ENCODE results near the gene SMURF2. TPM values are rescaled to one million over a fixed set of nuclear protein-coding genes. Genes with fewer than 3 reads are reported as not detected.

SMURF2 gene
- total and polyA plus RNA-seq, 9 of the 15 experiments (the other 6 are each of a cell fraction or from before 2014, with no cell fraction given): 3.8 to 22.0 (median 14.8) TPM

DNA sequence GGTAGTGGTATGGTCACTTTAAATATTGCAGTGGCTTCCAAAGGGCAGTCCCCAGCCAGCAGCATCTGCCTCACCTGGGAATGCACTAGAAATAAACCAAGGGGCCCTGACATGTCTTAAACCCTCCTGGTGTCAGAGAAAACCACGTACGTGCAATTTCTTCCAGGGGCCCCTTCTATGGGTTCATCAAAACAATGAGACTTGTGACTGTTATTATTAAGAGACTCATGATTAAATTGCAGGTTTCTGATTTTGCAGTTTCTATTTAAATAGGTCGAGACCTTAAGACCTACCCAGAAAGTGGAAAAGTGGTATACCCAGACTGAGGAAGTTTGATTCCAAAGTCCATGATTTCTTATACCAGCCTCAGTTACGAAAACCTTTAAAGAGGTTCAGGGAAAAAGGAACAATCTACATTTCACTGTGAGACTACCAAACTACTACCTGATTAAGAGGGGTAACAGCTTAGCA lies 164.5 kb downstream of the SMURF2 start:
- peaks cover 8% of the 10 kb centered on the region; the same call in 1 of the 2 replicates for H4K20me1 ChIP-seq (replicated peaks; ENCODE audit: control insufficient read depth, insufficient read depth, low read length)
- H3K27ac ChIP-seq (ENCODE audit: extremely low read depth, low read depth, low read length): peak overlapping the region; percentile 90
- CTCF ChIA-PET (ENCODE audit: low intra/inter-chr PET ratio): interaction anchor here (1.2 to 2.3 kb wide), 4 partner anchors 76 to 191 kb away, joined by 4 to 10 read pairs (median 8); no protein-coding TSS in a partner anchor
- H3K9ac ChIP-seq (ENCODE audit: insufficient read depth in 1 of 2, low read depth in 2 of 2, low read length in 2 of 2): peak overlapping the region; percentile 81 to 88; a peak in 3 of 4 replicates
- no TSS peak for BruUV-seq (replicated peaks)
- in situ Hi-C loops (cut with MboI): no loop called here
- ATAC-seq: peak; percentile 0
- peak overlapping the region; percentile 69 for H3K4me3 ChIP-seq
- peaks cover 69% of the 10 kb centered on the region for H3K79me2 ChIP-seq (ENCODE audit: control insufficient read depth, insufficient read depth, low read length)
- no peak for DNase-seq (ENCODE audit: extremely low read depth in 1 of 4, low spot score in 3 of 4)
- FAIRE-seq: no peak
- H3K27me3 ChIP-seq (ENCODE audit: control insufficient read depth in 2 of 2, insufficient read depth in 2 of 2, low read length in 2 of 2): no peaks in the 10 kb centered on the region
- H3K9me1 ChIP-seq (ENCODE audit: control insufficient read depth, insufficient read depth, low read length): no peaks in the 10 kb centered on the region
- 17% methylated on average over 4 of the region's 4 CpGs for WGBS (ENCODE audit: insufficient coverage, low coverage, missing lambda C conversion rate)
- H3K4me2 ChIP-seq (ENCODE audit: insufficient read depth, low read length): peak overlapping the region; percentile 85
- H3K36me3 ChIP-seq (ENCODE audit: control insufficient read depth, insufficient read depth, low read length): peaks cover 71% of the 10 kb centered on the region
- no peak overlapping the region for H2AFZ ChIP-seq (ENCODE audit: low read depth, low read length)
- no peaks in the 10 kb centered on the region for H3K9me3 ChIP-seq (replicated peaks; ENCODE audit: control insufficient read depth, insufficient read depth, low read depth, low read length)
- POLR2A ChIA-PET: interaction anchor here (0.6 to 6.8 kb wide), 20 partner anchors 8 to 720 kb away, joined by 3 to 114 read pairs (median 4); partner anchors contain the start of genes CEP95 and DDX5
- intact Hi-C loops (cut with micrococcal nuclease): loop anchor here (1.0 to 2.0 kb wide), 3 partner anchors 77 to 152 kb away; no protein-coding TSS in a partner anchor
- H3K4me1 ChIP-seq (replicated peaks in 1 of 2; ENCODE audit: control insufficient read depth in 2 of 2, insufficient read depth in 2 of 2, low read length in 2 of 2): peaks cover 4 to 10% of the 10 kb centered on the region in 2 experiments; a peak in 3 of 5 replicates
- TF ChIP-seq TCFL5 (CRISPR knock-in tag; conservative IDR thresholded peaks at IDR 0.05) (no peak), KLF10 (CRISPR knock-in tag; IDR thresholded peaks at IDR 0.05) (no peak), ZNF589 (CRISPR knock-in tag; IDR thresholded peaks at IDR 0.05; ENCODE audit: low read depth) (peak; percentile 11; the same call in 1 of the 2 replicates), BCLAF1 (IDR thresholded peaks at IDR 0.05; ENCODE audit: borderline replicate concordance in 1 of 2, control insufficient read depth in 1 of 2, low read depth in 2 of 2, low read length in 1 of 2) (0 out of 4 replicates have a peak, but pooled peaks of 1 of the 2 experiments have one; percentile 41), SPI1 (IDR thresholded peaks at IDR 0.05; ENCODE audit: borderline replicate concordance, low read depth, low read length) (no peak), CHD1 (IDR thresholded peaks at IDR 0.05; ENCODE audit: low read length) (no peak), TRIM28 (IDR thresholded peaks at IDR 0.05) (no peak), PHTF2 (CRISPR knock-in tag; IDR thresholded peaks at IDR 0.05) (no peak), GTF2E2 (tag; IDR thresholded peaks at IDR 0.05) (no peak), ETV6 (IDR thresholded peaks at IDR 0.05; ENCODE audit: borderline replicate concordance in 1 of 2, low read depth in 2 of 2, low read length in 1 of 2) (0 out of 4 replicates have a peak, but pooled peaks of 1 of the 2 experiments have one; percentile 12), ETV6 (CRISPR knock-in tag; IDR thresholded peaks at IDR 0.05; ENCODE audit: borderline replicate concordance) (no peak), E2F8 (IDR thresholded peaks at IDR 0.05; ENCODE audit: low read depth, partially characterized antibody) (no peak)
- TF ChIP-seq, protein P1, sequence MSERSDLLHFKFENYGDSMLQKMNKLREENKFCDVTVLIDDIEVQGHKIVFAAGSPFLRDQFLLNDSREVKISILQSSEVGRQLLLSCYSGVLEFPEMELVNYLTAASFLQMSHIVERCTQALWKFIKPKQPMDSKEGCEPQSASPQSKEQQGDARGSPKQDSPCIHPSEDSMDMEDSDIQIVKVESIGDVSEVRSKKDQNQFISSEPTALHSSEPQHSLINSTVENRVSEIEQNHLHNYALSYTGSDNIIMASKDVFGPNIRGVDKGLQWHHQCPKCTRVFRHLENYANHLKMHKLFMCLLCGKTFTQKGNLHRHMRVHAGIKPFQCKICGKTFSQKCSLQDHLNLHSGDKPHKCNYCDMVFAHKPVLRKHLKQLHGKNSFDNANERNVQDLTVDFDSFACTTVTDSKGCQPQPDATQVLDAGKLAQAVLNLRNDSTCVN (CRISPR knock-in tag; IDR thresholded peaks at IDR 0.05): no peak; the same call in 1 of the 2 replicates

All from K562 (cell line).